Measurements from ENCODE around the gene TMEM184B. TPM values are rescaled to one million over a fixed set of nuclear protein-coding genes. Genes with fewer than 3 reads are reported as not detected.

TMEM184B gene
- total and polyA plus RNA-seq, 10 of the 15 experiments (the other 5 are each of a cell fraction or from before 2014, with no cell fraction given) = 0.56 to 22.4 (median 7.9) TPM

DNA sequence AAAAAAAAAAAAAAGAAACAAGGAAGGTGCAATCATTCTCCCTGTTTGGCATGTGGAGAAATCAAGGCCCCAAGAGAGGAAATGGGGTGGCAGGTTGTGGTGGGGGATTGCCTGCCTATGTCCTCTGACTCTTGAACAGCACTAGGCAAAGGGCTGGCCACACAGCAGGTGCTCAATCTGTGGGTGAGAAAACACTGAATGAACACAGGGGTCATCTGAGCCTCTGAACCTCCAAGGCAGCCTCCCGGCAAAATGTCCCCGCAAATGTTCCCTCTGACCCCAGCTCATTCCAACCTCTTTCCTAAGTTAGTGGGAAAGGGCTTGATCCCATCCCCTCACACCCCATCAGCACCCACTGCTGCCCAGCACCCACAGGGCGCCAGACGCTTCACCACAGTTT is 95.8 kb downstream of the TMEM184B start:
- in situ Hi-C loops (cut with MboI) = no loop called here
- POLR2A ChIA-PET = interaction anchor here (0.5 to 6.3 kb wide), 8 partner anchors 20 to 724 kb away, joined by 3 to 69 read pairs (median 4); partner anchors contain the start of genes LGALS2 and MAFF
- BruUV-seq (replicated peaks) = no TSS peak
- no peaks in the 10 kb centered on the region for H3K27me3 ChIP-seq (replicated peaks in 1 of 2; ENCODE audit: control insufficient read depth in 2 of 2, insufficient read depth in 2 of 2, low read length in 1 of 2)
- intact Hi-C loops (cut with micrococcal nuclease; ENCODE audit: unreplicated experiment) = loop anchor here (5.0 kb wide), 1 partner anchor 35 kb away; no protein-coding TSS in a partner anchor
- 89% methylated on average over 4 of the region's 4 CpGs for WGBS (ENCODE audit: insufficient coverage, insufficient replicate concordance, low lambda C conversion rate, missing lambda C conversion rate)
- CTCF ChIA-PET = interaction anchor here (5.1 kb wide), 1 partner anchor 26 kb away, joined by 23 read pairs; the partner anchor contains the start of gene MAFF
- H2AFZ ChIP-seq (ENCODE audit: control insufficient read depth, low read depth, low read length) = no peak overlapping the region
- peak overlapping the region; percentile 83; the same call in 1 of the 2 replicates for H3K4me2 ChIP-seq (ENCODE audit: control insufficient read depth, insufficient read depth)
- H3K9ac ChIP-seq (ENCODE audit: control insufficient read depth, insufficient read depth, low read length) = peak overlapping the region; percentile 62; the same call in 1 of the 2 replicates
- DNase-seq (ENCODE audit: low read depth, low spot score) = no peak
- no peaks in the 10 kb centered on the region for H3K9me3 ChIP-seq (replicated peaks; ENCODE audit: control insufficient read depth, insufficient read depth, low read length)
- peaks cover 28% of the 10 kb centered on the region for H3K79me2 ChIP-seq (ENCODE audit: control insufficient read depth, insufficient read depth, low read length)
- peak overlapping the region; percentile 87 for H3K27ac ChIP-seq (ENCODE audit: control insufficient read depth, insufficient read depth)
- no peak overlapping the region for H3K4me3 ChIP-seq
- 0 out of 3 replicates have a peak, but pooled peaks have one; percentile 6 for ATAC-seq
- FAIRE-seq = no peak
- TF ChIP-seq SREBF2 (IDR thresholded peaks at IDR 0.05; ENCODE audit: low read length) (no peak), BCL11A (IDR thresholded peaks at IDR 0.05; ENCODE audit: low read depth, low read length) (no peak), ZNF384 (IDR thresholded peaks at IDR 0.05; ENCODE audit: borderline replicate concordance, low read depth, low read length) (peak; percentile 10; the same call in 1 of the 2 replicates), ATF7 (IDR thresholded peaks at IDR 0.05; ENCODE audit: low read depth) (no peak), TCF7 (IDR thresholded peaks at IDR 0.05; ENCODE audit: borderline replicate concordance) (no peak), SUZ12 (IDR thresholded peaks at IDR 0.05; ENCODE audit: unreplicated experiment) (no peak), RAD51 (IDR thresholded peaks at IDR 0.05) (no peak), NR2F1 (conservative IDR thresholded peaks at IDR 0.05) (peak; percentile 5; the same call in 1 of the 2 replicates), IKZF1 (conservative IDR thresholded peaks at IDR 0.05) (peak; percentile 4; the same call in 1 of the 2 replicates)
- SMC1A ChIA-PET (ENCODE audit: uncharacterized antibody, unreplicated experiment) = interaction anchor here (0.6 to 2.1 kb wide), 5 partner anchors 10 to 83 kb away, joined by 3 to 9 read pairs (median 5); no protein-coding TSS in a partner anchor
- H3K36me3 ChIP-seq (ENCODE audit: control insufficient read depth in 2 of 2, insufficient read depth in 2 of 2, low read length in 1 of 2) = no peaks in the 10 kb centered on the region
- no peaks in the 10 kb centered on the region for H4K20me1 ChIP-seq (ENCODE audit: control insufficient read depth, insufficient read depth)
- RAD21 ChIA-PET (ENCODE audit: unreplicated experiment) = interaction anchor here (0.9 to 2.1 kb wide), 4 partner anchors 15 to 128 kb away, joined by 3 to 7 read pairs (median 4); no protein-coding TSS in a partner anchor
- H3K4me1 ChIP-seq (ENCODE audit: control insufficient read depth, insufficient read depth, low read length) = peaks cover 52% of the 10 kb centered on the region

Data from GM12878 (cell line).